GM10248 (cell line): ENCODE results near the gene MEAF6.
A peak's percentile ranks its signal among the peaks of the same experiment; 100 is the strongest.

Experiments used
- CTCF ChIA-PET: fragments of 300-600 bp; sonication (Branson Sonifier 250); formaldehyde crosslinking; extraction: SDS; loops from one replicate; lab custom pipeline; 2021; ENCODE audit warnings: antibody characterized with exemption; lab: Yijun Ruan, JAX
- POLR2A ChIA-PET: fragments of 350-650 bp; sonication (Branson Sonifier 250); formaldehyde crosslinking; extraction: SDS; loops from one replicate; lab custom pipeline; 2020; ENCODE audit warnings: antibody characterized with exemption; lab: Yijun Ruan, JAX
- DNase-seq: peaks from one replicate; pipeline ENCODE4 v3.0.0; 2012; ENCODE audit errors: extremely low spot score
- CTCF ChIP-seq: IDR thresholded peaks from 2 replicates; pipeline ENCODE4 v1.5.1; 2012; ENCODE audit warnings: mild to moderate bottlenecking, low read depth; ENCODE audit errors: extremely low read depth, missing control alignments, control extremely low read depth

Gene MEAF6

GRCh38 chr1:37469386-37469785, 45.2 kb downstream of the MEAF6 start:
- no peak for TF ChIP-seq CTCF
- ChIA-PET CTCF (interaction anchor here (2.3 to 10.9 kb wide), 2 partner anchors 11 to 18 kb away, joined by 13 to 105 read pairs; no protein-coding TSS in a partner anchor), POLR2A (no interaction called here)

GRCh38 chr1:37468037-37468436, 46.5 kb downstream of the MEAF6 start:
- DNase-seq = no peak
- ChIA-PET POLR2A (no interaction called here), CTCF (interaction anchor here (1.3 to 1.8 kb wide), 3 partner anchors 9 to 11 kb away, joined by 3 to 10 read pairs (median 3); no protein-coding TSS in a partner anchor)
- TF ChIP-seq CTCF = no peak

More at GRCh38 chr1:37469386-37469785, 45.2 kb downstream of the MEAF6 start:
- DNase-seq = no peak

GRCh38 chr1:37465593-37466517, 48.7 kb downstream of the MEAF6 start:
- CTCF ChIA-PET = interaction anchor here (0.9 to 2.5 kb wide), 10 partner anchors 9 to 890 kb away, joined by 3 to 20 read pairs (median 4); no protein-coding TSS in a partner anchor
- TF ChIP-seq CTCF = no peak
- DNase-seq = no peak
- POLR2A ChIA-PET = interaction anchor here (2.7 kb wide), 1 partner anchor 9 kb away, joined by 11 read pairs; the partner anchor contains the start of gene ZC3H12A

GRCh38 chr1:37464443-37464842, 50.1 kb downstream of the MEAF6 start:
- no peak for DNase-seq
- ChIA-PET POLR2A (no interaction called here), CTCF (interaction anchor here (2.5 to 2.6 kb wide), 2 partner anchors 9 to 22 kb away, joined by 19 read pairs; no protein-coding TSS in a partner anchor)
- no peak for TF ChIP-seq CTCF

- POLR2A ChIA-PET = interaction anchor here (0.8 kb wide), 1 partner anchor 13 kb away, joined by 3 read pairs; no protein-coding TSS in a partner anchor
- no peak for TF ChIP-seq CTCF
- no peak for DNase-seq
- CTCF ChIA-PET = interaction anchor here (2.6 to 11.4 kb wide), 3 partner anchors 13 to 25 kb away, joined by 19 to 209 read pairs (median 105); partner anchors contain the start of gene ZC3H12A
These were observed 52.7 kb downstream of the MEAF6 start for GRCh38 chr1:37461698-37462436.

- CTCF ChIA-PET = interaction anchor here (0.7 to 11.4 kb wide), 8 partner anchors 8 to 1377 kb away, joined by 3 to 209 read pairs (median 6); partner anchors contain the start of genes MEAF6 and ZC3H12A
- POLR2A ChIA-PET = no interaction called here
- no peak for DNase-seq
- TF ChIP-seq CTCF = peak; percentile 13
These were observed 56.0 kb downstream of the MEAF6 start for GRCh38 chr1:37458551-37458950.
